B cell (primary cell): ENCODE data around the gene RFPL2.

Source experiments
- CTCF ChIP-seq: fragments of 200-600 bp; IDR thresholded peaks from one replicate; pipeline ENCODE4 v1.8.0; 2022; ENCODE audit warnings: antibody characterized with exemption, mild to moderate bottlenecking
- EZH2 ChIP-seq: IDR thresholded peaks from 2 replicates; pipeline ENCODE4 v1.6.1; 2012; ENCODE audit warnings: borderline replicate concordance, low read depth, mild to moderate bottlenecking, moderate library complexity, low read length; ENCODE audit not compliant: insufficient read depth, poor library complexity, severe bottlenecking

GRCh38 chr22:32226326-32227104 is 21.6 kb upstream of the RFPL2 start:
- TF ChIP-seq CTCF (no peak), EZH2 (no peak)
